Lower lobe of right lung (tissue), 2 donors: Measurements from ENCODE around the gene DYRK2. TPM values are rescaled to one million over a fixed set of nuclear protein-coding genes. Genes with fewer than 3 reads are reported as not detected.
A peak's percentile ranks its signal among the peaks of the same experiment; 100 is the strongest.

Experiments
- ATAC-seq, 2 donors: fragments of 200-7000 bp; cut with Tn5 transposase; one replicate each; pipeline ENCODE4 v1.9.1; 2020 to 2022; ENCODE audit warnings: mild to moderate bottlenecking in 2 of 2, moderate library complexity in 2 of 2
- DNase-seq: peaks from one replicate; pipeline ENCODE4 v3.0.0-alpha.2; 2020
- H3K27ac ChIP-seq: fragments of 200-600 bp; one replicate; pipeline ENCODE4 v1.8.0; 2022
- H3K27me3 ChIP-seq: fragments of 200-600 bp; one replicate; pipeline ENCODE4 v1.8.0; 2022; ENCODE audit warnings: low read depth
- H3K36me3 ChIP-seq: fragments of 200-600 bp; one replicate; pipeline ENCODE4 v1.8.0; 2022; ENCODE audit warnings: mild to moderate bottlenecking
- H3K4me1 ChIP-seq: fragments of 200-600 bp; one replicate; pipeline ENCODE4 v1.8.0; 2022
- H3K4me3 ChIP-seq: fragments of 200-600 bp; one replicate; pipeline ENCODE4 v1.8.0; 2022; ENCODE audit warnings: mild to moderate bottlenecking
- H3K9me3 ChIP-seq: fragments of 200-600 bp; one replicate; pipeline ENCODE4 v1.8.0; 2022
- CTCF ChIP-seq: fragments of 200-600 bp; IDR thresholded peaks from one replicate; pipeline ENCODE4 v1.8.0; 2022; ENCODE audit warnings: antibody characterized with exemption, mild to moderate bottlenecking
- intact Hi-C: fragments of 100-400 bp; cut with DNase I; formaldehyde crosslinking; loops from one replicate; pipeline ENCODE4 v1.11.0; 2022
- total RNA-seq: library from RNA; stranded (reverse); fragmentation: NEBNext Ultra II Directional; extraction: Animal tissue kit (Norgen Biotek cat#: 25700); gene quantifications from one replicate; pipeline ENCODE4 v1.2.1, GENCODE V29; 2021
- donor health status: DM: no; HTN: yes; CAD: no; lungs with severe emphysema.

Gene DYRK2
- total RNA-seq, 1 donor from 2014 or later: 17.6 TPM

GRCh38 chr12:67704071-67704470 lies 55.5 kb downstream of the DYRK2 start:
- Histone ChIP-seq H3K36me3 (no peaks in the 10 kb centered on the region), H3K27ac (no peak overlapping the region), H3K4me3 (no peak overlapping the region), H3K27me3 (no peaks in the 10 kb centered on the region), H3K9me3 (no peaks in the 10 kb centered on the region), H3K4me1 (peaks cover 11% of the 10 kb centered on the region)
- DNase-seq (no peak), ATAC-seq (no peak)
- intact Hi-C loops: no loop called here
- TF ChIP-seq CTCF: no peak

GRCh38 chr12:67705394-67706370 lies 57.1 kb downstream of the DYRK2 start:
- ATAC-seq: no peak
- no peak for DNase-seq

GRCh38 chr12:67709367-67709954 lies 60.9 kb downstream of the DYRK2 start:
- Histone ChIP-seq H3K4me1 (peaks cover 4% of the 10 kb centered on the region), H3K27ac (no peak overlapping the region), H3K36me3 (no peaks in the 10 kb centered on the region), H3K27me3 (no peaks in the 10 kb centered on the region), H3K4me3 (no peak overlapping the region), H3K9me3 (no peaks in the 10 kb centered on the region)
- intact Hi-C loops: no loop called here
- no peak for DNase-seq
- no peak for TF ChIP-seq CTCF
- peak in 1 of 2 donors; percentile 33 for ATAC-seq

More at GRCh38 chr12:67705394-67706370, 57.1 kb downstream of the DYRK2 start:
- intact Hi-C loops: no loop called here
- Histone ChIP-seq H3K36me3 (no peaks in the 10 kb centered on the region), H3K27me3 (no peaks in the 10 kb centered on the region), H3K27ac (no peak overlapping the region), H3K4me3 (no peak overlapping the region), H3K4me1 (peaks cover 4% of the 10 kb centered on the region), H3K9me3 (no peaks in the 10 kb centered on the region)
- TF ChIP-seq CTCF: no peak

- H3K27me3 ChIP-seq: no peaks in the 10 kb centered on the region
- no peak for TF ChIP-seq CTCF
- intact Hi-C loops: no loop called here
- H3K36me3 ChIP-seq: no peaks in the 10 kb centered on the region
- no peaks in the 10 kb centered on the region for H3K9me3 ChIP-seq
- no peak overlapping the region for H3K4me3 ChIP-seq
- DNase-seq (no peak), ATAC-seq (peak; percentile 40 to 82)
- peaks cover 4% of the 10 kb centered on the region for H3K4me1 ChIP-seq
- H3K27ac ChIP-seq: no peak overlapping the region
These were observed 62.0 kb downstream of the DYRK2 start for GRCh38 chr12:67710582-67710981.

- DNase-seq (no peak), ATAC-seq (no peak)
- Histone ChIP-seq H3K4me3 (no peak overlapping the region), H3K9me3 (no peaks in the 10 kb centered on the region), H3K27ac (no peak overlapping the region), H3K4me1 (peaks cover 4% of the 10 kb centered on the region), H3K36me3 (no peaks in the 10 kb centered on the region), H3K27me3 (no peaks in the 10 kb centered on the region)
- no peak for TF ChIP-seq CTCF
- intact Hi-C loops: no loop called here
These were observed 63.5 kb downstream of the DYRK2 start for GRCh38 chr12:67712011-67712410.
